ENCODE measurements around the gene APC.

APC gene

DNA sequence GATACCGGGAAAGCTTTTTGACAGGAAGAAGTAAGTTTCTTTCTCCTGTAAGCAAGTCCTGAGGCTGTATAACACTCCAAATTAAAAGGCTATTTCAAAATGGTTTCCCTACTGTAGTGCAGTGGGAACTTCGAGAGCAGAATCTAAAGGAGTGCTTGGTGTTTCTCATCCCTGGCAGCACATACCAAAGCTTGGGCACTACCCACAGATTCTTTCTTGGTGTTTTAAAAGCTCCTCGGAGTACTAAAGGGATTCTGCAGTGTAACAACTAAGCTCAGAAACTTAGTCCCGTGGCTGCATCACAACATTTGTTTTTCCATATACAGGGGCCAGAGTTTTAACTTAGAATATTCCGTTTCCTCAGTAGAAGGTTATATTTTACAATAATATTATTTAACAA, 5.6 kb upstream of the APC start:
- TF ChIP-seq, protein P1, sequence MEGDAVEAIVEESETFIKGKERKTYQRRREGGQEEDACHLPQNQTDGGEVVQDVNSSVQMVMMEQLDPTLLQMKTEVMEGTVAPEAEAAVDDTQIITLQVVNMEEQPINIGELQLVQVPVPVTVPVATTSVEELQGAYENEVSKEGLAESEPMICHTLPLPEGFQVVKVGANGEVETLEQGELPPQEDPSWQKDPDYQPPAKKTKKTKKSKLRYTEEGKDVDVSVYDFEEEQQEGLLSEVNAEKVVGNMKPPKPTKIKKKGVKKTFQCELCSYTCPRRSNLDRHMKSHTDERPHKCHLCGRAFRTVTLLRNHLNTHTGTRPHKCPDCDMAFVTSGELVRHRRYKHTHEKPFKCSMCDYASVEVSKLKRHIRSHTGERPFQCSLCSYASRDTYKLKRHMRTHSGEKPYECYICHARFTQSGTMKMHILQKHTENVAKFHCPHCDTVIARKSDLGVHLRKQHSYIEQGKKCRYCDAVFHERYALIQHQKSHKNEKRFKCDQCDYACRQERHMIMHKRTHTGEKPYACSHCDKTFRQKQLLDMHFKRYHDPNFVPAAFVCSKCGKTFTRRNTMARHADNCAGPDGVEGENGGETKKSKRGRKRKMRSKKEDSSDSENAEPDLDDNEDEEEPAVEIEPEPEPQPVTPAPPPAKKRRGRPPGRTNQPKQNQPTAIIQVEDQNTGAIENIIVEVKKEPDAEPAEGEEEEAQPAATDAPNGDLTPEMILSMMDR (IDR thresholded peaks at IDR 0.05; ENCODE audit: control insufficient read depth, extremely low read depth, insufficient read depth) = no peak
- H3K4me3 ChIP-seq (ENCODE audit: low read depth, low read length) = no peak overlapping the region
- no peak for DNase-seq (ENCODE audit: low read depth)

DNA sequence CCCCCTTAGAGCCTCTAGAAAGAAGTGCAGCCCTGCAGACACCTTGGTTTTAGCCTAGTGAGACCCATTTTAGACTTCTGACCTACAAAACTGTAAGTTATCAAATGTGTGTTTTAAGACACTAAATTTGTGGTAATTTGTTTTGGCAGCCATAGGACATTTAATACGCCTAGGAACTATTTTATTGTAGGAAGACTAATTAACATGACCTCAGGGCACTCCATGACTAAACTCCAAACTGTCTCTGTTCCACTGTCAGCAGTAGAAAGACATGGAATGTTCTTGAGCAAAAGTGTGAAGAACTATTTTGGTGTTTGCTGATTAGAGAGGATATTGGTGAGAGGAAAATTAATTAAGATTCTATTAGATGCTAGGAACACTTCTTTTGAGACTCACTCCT, 4.1 kb upstream of the APC start:
- DNase-seq (ENCODE audit: low read depth) = no peak

DNA sequence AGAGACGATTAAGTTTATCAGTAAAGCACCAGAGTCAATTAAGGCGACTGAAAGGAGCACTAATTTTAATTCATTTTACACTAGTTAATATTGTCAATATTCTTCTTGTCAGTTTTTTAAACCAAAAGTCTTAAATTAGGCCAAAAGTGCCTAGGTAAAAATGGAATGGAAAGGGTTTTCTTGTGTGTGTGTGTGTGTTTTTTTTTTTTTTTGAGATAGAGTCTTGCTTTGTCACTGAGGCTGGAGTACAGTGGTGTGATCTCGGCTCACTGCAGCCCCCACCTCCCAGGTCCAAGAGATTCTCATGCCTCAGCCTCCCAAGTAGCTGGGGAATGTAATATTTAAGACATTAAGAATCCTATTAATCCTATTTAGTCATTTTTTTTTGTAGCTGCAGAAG, 3.1 kb upstream of the APC start:
- DNase-seq (ENCODE audit: low read depth) = no peak
- TF ChIP-seq, protein P1 (IDR thresholded peaks at IDR 0.05; ENCODE audit: control insufficient read depth, extremely low read depth, insufficient read depth) = no peak
- no peak overlapping the region for H3K4me3 ChIP-seq (ENCODE audit: low read depth, low read length)

More for the DNA sequence above, 4.1 kb upstream of the APC start:
- TF ChIP-seq, protein P1 (IDR thresholded peaks at IDR 0.05; ENCODE audit: control insufficient read depth, extremely low read depth, insufficient read depth) = no peak
- H3K4me3 ChIP-seq (ENCODE audit: low read depth, low read length) = no peak overlapping the region

DNA sequence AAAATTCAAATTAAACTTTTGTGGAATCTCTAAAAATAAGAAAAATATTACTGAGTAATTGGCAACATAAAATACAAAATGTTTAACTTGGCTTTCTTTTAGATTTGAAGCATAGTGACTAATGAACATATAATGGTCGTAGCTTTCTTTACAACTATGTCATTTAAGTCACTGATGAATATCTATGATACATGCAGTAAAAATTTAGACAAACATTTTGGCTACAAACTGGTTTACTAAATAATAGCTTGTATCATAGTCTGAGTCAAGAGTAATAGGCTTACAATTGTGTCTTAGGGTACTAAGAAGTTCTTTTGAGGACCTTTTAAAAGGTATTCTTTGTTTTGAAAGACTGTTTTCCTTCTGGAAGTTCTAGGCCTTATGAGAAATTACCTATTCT, 2.0 kb upstream of the APC start:
- H3K4me3 ChIP-seq (ENCODE audit: low read depth, low read length) = no peak overlapping the region
- peak; percentile 32 for DNase-seq (ENCODE audit: low read depth)
- TF ChIP-seq, protein P1 (IDR thresholded peaks at IDR 0.05; ENCODE audit: control insufficient read depth, extremely low read depth, insufficient read depth) = no peak

DNA sequence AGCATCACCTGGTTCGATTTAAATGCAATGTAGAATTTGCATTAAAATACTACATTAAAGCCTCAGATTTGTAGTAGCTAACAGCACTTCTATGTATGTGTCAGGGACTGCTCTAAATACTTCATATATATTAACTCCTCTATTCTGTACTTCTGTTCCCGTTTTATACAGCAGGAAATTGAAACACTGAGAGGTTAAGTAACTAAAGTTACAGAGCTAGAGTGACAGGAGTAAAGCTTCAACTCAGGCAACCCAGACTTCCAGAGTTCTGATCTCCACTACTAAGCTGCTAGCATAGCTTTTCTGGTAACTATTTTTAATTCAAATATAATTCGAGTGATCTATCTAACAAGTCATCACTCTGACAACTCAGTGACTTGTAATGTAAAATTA, 619 bp upstream of the APC start:
- TF ChIP-seq, protein P1 (IDR thresholded peaks at IDR 0.05; ENCODE audit: control insufficient read depth, extremely low read depth, insufficient read depth) = no peak
- DNase-seq (ENCODE audit: low read depth) = no peak
- no peak overlapping the region for H3K4me3 ChIP-seq (ENCODE audit: low read depth, low read length)

DNA sequence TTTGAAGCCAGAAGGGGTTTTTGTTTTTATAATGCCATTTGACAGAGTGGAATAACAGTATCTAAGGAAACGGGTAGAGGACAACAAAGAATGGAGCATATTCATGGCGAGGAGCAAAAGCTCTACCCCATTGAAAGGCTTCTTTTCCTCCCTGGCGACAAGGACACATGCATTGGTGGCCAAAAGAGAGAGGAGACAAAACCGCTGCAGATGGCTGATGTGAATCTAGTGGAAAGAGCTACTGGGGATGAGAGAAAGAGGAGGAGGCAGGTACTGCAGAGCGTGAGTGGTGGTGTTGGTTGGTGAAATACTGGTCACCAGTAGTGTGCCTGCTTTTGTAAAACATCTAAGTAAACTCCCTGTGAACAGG, 491 bp downstream of the APC start:
- no peak overlapping the region for H3K4me3 ChIP-seq (ENCODE audit: low read depth, low read length)
- TF ChIP-seq, protein P1 (IDR thresholded peaks at IDR 0.05; ENCODE audit: control insufficient read depth, extremely low read depth, insufficient read depth) = no peak
- no peak for DNase-seq (ENCODE audit: low read depth)

DNA sequence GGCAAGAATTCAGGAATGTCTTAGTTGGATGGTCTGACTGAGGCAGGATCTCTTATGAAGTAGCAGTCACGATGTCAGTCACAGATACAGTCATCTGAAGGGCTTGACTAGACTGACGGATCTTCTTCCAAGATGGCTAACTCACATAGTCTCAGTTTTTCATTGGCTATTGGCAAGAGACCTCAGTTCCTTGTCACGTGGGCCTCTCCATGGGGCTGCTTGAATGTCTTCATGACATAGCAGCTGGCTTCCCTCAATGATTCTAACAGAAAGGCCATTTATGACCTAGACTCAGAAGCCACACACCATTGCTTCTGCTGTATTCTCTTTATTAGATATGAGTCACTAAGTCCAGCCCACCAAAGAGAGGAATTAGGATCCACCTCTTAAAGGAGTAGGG, 4.7 kb downstream of the APC start:
- TF ChIP-seq, protein P1 (IDR thresholded peaks at IDR 0.05; ENCODE audit: control insufficient read depth, extremely low read depth, insufficient read depth) = no peak
- DNase-seq (ENCODE audit: low read depth) = no peak

More for the DNA sequence above, 4.7 kb downstream of the APC start:
- H3K4me3 ChIP-seq (ENCODE audit: low read depth, low read length) = no peak overlapping the region

Measured in LNCaP clone FGC (cell line).